NB4 (cell line): ENCODE data around the gene IDH1.

Experiments used
- DNase-seq: peaks from one replicate; pipeline ENCODE4 v3.0.0; 2010; ENCODE audit warnings: low read depth
- H3K4me3 ChIP-seq: one replicate; pipeline ENCODE4 v1.5.1; 2011; ENCODE audit warnings: mild to moderate bottlenecking, low read depth, low read length, moderate library complexity
- MYC ChIP-seq: IDR thresholded peaks from 2 replicates; pipeline ENCODE4 v1.6.1; 2011; ENCODE audit warnings: low read depth, low read length
- POLR2A ChIP-seq: IDR thresholded peaks from 2 replicates; pipeline ENCODE4 v1.6.1; 2011; ENCODE audit warnings: mild to moderate bottlenecking; ENCODE audit not compliant: insufficient read length; ENCODE audit errors: extremely low read depth
- TF ChIP-seq, protein P1 (sequence below): IDR thresholded peaks from 2 replicates; pipeline ENCODE4 v1.6.1; 2011; ENCODE audit warnings: low read depth, low read length
- TF ChIP-seq, protein P2 (sequence below): IDR thresholded peaks from one replicate; pipeline ENCODE4 v1.5.1; 2012; ENCODE audit warnings: low read depth, low read length

Gene IDH1

DNA sequence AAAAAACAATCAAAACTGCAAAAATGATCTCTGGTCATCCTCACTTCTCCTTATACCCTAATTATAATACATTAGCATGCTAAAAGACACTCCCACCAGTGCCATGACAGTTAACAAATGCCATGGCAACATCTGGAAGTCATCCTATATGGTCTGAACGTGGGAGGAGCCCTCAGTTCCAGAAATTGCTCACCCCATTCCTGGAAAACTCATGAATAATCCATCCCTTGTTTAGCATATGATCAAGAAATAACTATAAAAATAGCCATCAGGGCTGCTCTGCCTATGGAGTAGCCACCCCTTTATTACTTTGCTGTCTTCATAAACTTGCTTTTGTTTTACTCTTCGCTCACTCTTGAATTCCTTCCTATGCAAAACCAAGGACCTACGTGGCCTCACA lies 59.3 kb downstream of the IDH1 start:
- H3K4me3 ChIP-seq, result no peak overlapping the region
- no peak for TF ChIP-seq MYC
- no peak for TF ChIP-seq POLR2A
- TF ChIP-seq, protein P1, sequence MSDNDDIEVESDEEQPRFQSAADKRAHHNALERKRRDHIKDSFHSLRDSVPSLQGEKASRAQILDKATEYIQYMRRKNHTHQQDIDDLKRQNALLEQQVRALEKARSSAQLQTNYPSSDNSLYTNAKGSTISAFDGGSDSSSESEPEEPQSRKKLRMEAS, result no peak
- TF ChIP-seq, protein P2, sequence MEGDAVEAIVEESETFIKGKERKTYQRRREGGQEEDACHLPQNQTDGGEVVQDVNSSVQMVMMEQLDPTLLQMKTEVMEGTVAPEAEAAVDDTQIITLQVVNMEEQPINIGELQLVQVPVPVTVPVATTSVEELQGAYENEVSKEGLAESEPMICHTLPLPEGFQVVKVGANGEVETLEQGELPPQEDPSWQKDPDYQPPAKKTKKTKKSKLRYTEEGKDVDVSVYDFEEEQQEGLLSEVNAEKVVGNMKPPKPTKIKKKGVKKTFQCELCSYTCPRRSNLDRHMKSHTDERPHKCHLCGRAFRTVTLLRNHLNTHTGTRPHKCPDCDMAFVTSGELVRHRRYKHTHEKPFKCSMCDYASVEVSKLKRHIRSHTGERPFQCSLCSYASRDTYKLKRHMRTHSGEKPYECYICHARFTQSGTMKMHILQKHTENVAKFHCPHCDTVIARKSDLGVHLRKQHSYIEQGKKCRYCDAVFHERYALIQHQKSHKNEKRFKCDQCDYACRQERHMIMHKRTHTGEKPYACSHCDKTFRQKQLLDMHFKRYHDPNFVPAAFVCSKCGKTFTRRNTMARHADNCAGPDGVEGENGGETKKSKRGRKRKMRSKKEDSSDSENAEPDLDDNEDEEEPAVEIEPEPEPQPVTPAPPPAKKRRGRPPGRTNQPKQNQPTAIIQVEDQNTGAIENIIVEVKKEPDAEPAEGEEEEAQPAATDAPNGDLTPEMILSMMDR, result no peak
- DNase-seq, result no peak

DNA sequence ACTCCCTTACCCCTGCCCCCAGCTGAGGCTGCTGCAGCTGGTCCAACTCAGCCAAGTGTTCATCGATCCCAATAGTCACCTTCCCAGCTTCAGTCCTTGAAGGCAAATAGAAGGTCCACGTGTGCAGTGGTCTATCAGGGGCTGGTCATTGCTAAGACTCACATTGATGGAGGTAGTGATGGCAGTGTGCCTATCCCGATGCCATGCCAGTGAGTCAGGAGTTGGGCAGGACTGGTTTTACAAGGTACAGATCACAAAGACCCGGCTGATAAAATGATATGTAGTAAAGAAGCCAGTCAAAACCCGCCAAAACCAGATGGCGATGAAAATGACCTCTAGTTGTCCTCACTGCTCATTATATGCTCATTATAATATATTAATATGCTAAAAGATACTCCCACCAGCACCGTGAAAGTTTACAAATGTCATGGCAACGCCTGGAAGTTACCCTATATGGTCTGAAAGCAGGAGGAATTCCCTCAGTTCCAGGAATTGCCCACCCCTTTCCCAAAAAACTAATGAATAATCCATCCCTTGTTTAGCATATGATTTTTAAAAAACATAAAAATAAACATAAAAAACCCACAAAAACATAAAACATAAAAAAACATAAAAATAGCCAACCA lies 62.1 kb downstream of the IDH1 start:
- TF ChIP-seq, protein P1, result no peak
- TF ChIP-seq MYC (no peak), POLR2A (no peak)
- TF ChIP-seq, protein P2, result no peak
- no peak overlapping the region for H3K4me3 ChIP-seq
- DNase-seq, result no peak

DNA sequence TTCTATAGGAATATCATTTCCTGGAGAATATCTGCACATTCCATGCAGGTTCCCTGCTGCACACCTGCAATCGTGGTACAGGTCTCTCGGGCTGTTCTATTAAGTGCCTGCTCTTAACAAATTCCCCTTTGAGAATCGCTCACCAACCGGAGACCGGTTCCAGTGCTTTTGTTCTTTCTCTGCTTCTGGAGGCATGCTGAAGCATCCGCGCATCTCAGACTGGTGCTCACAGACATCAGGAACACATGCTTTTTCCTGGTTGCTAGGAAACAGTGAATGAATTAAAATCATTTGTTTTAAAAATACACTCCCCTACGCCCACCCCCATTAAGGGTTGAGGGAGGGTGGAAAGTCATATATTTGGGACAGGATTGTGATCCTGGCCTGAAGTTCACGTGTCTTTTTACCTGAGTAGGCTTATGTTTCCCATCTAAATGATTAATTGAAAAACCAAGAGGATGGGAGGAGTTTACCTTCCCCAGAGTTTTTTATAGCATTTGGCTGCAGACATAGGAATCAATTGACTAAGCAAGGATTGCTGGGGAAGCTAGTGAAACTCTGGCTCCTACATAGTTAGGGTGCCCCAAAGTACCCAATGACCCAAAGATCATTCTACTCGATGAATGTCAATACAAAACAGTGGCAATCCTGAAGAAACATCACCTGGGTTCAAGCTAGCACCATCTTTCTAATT lies 64.9 kb downstream of the IDH1 start, which contains the start of gene C2orf80:
Gene C2orf80 (minus strand): TSS at position 221 of the 694 bp plus-strand sequence. CDS start 3,044 bp downstream, outside the sequence.
- DNase-seq, result no peak
- no peak for TF ChIP-seq POLR2A
- TF ChIP-seq, protein P2, result no peak
- TF ChIP-seq, protein P1, result no peak
- no peak for TF ChIP-seq MYC
- no peak within 1 kb of the TSS for H3K4me3 ChIP-seq

DNA sequence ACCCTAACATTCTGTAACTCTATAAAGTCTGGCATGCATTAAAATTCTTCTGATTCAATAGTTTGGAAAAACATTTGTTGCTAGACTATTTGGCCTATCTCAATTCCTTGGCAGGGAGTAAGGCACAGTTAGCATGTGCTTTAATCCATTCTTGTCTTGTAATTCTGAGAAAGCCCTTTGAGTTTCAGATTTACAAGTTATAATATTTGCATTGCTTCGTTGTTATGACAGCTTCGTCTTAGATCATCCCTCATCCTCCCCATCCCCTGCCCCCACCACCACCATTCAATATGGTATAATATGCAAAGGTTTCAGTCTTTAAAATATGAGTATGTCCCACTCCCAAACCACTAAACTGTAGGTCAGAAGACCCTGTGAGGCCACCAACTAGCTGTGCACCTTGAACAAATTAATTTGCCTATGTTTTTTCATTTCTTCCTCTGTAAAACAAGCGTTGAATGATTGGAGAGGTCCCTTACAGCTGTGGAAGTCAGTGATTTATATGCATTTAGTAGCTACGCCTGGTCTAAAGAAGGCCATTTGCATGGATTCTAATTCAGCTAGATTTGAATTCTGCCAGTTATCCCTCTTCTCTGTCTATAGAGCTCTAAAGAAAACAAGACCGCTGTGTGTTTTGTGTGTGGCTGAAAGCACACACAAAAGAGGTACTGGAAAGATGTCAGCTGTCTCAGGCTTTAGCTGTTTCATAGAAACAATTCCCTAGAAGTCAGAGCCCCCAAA lies 65.6 kb downstream of the IDH1 start:
- no peak for TF ChIP-seq POLR2A
- TF ChIP-seq, protein P2, result no peak
- TF ChIP-seq, protein P1, result no peak
- TF ChIP-seq MYC, result no peak
- DNase-seq, result no peak
- H3K4me3 ChIP-seq, result no peak overlapping the region

DNA sequence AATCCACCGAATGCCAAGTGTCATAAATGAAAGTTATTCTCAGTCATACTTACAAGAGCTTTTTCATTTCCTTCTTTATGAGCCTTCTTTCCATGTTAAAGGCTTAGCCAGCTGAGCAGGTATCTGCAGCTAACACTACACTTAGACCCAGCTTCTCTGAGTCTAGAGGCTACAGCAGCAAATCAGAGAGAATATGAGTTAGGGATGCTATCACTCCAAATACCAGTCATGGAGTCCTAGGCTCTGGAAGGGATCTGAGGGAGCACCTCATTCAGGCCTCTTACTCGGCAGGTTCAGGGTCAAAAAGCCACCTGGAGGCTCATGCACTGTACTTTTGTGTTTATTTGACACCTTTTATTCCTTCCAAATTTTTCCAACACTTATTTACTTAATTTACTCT lies 68.0 kb downstream of the IDH1 start:
- TF ChIP-seq POLR2A (no peak), MYC (no peak)
- TF ChIP-seq, protein P2, result no peak
- TF ChIP-seq, protein P1, result no peak
- DNase-seq, result no peak
- no peak overlapping the region for H3K4me3 ChIP-seq
